ENCODE data around the gene BLNK. TPM values are rescaled to one million over a fixed set of nuclear protein-coding genes. Genes with fewer than 3 reads are reported as not detected.

Gene BLNK
- total and polyA plus RNA-seq, 2 of the 13 experiments (the other 11 are each of a cell fraction or from before 2014, with no cell fraction given) = not detected

DNA sequence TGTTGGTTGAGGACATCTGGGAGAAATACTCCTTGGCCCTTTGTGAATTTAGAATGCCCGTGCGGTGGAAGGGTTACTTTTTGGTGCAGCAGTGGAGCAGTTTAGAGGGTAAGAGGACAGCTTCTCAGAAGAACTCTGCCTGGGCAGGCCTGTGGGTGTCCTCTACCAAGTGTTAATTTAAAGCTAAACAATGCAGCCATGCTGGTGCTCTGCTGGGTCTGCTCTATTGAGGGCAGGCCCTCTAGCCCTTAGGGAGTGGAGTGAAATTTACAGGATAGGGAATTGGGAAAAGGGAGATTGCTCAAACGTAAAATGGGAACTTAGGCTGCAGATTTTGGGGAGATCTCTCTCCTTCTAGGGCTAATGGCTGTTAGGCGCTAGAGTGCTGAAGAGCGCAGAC, 22.1 kb downstream of the BLNK start:
- H3K27ac ChIP-seq (ENCODE audit: extremely low read length, insufficient read depth, low read length) = no peak overlapping the region
- H3K79me2 ChIP-seq (ENCODE audit: insufficient read depth, low read length) = no peaks in the 10 kb centered on the region
- 68% methylated on average over 5 of the region's 5 CpGs for WGBS (ENCODE audit: low lambda C conversion rate)
- ATAC-seq (no peak), DNase-seq (ENCODE audit: low spot score) (no peak), FAIRE-seq (no peak)
- H3K4me1 ChIP-seq (ENCODE audit: insufficient read depth, low read length) = peaks cover 11% of the 10 kb centered on the region
- H3K4me3 ChIP-seq (replicated peaks in 1 of 3; ENCODE audit: insufficient read depth in 1 of 3, low read depth in 2 of 3, low read length in 3 of 3) = no peak overlapping the region
- no peak overlapping the region for H2AFZ ChIP-seq (ENCODE audit: low read length)
- H3K9ac ChIP-seq (ENCODE audit: insufficient read depth, low read depth, low read length) = no peak overlapping the region
- no peaks in the 10 kb centered on the region; a peak in 1 of 5 replicates for H3K27me3 ChIP-seq (ENCODE audit: control insufficient read depth in 1 of 2, insufficient read depth in 2 of 2, low read length in 2 of 2)
- intact Hi-C loops (cut with micrococcal nuclease; ENCODE audit: unreplicated experiment) = no loop called here
- no peak overlapping the region for H3K4me2 ChIP-seq (ENCODE audit: low read depth, low read length)
- no TSS peak for BruUV-seq (replicated peaks)
- TF ChIP-seq ZNF749 (CRISPR knock-in tag; IDR thresholded peaks at IDR 0.05; ENCODE audit: borderline replicate concordance) (no peak), CERS6 (CRISPR knock-in tag; IDR thresholded peaks at IDR 0.05) (no peak)
- no peaks in the 10 kb centered on the region for H4K20me1 ChIP-seq (ENCODE audit: insufficient read depth, low read length)
- in situ Hi-C loops (cut with HindIII; ENCODE audit: extremely low pct_ligation_motif_present, low pct_unique_long_range_greater_than_20kb) = no loop called here
- no peaks in the 10 kb centered on the region for H3K36me3 ChIP-seq (replicated peaks in 1 of 2; ENCODE audit: control insufficient read depth in 1 of 2, insufficient read depth in 2 of 2, low read length in 2 of 2)
- CTCF ChIA-PET (ENCODE audit: low intra/inter-chr PET ratio, low total read pairs) = no interaction called here
- POLR2A ChIA-PET = no interaction called here
- H3K9me3 ChIP-seq (ENCODE audit: low read length) = no peaks in the 10 kb centered on the region

DNA sequence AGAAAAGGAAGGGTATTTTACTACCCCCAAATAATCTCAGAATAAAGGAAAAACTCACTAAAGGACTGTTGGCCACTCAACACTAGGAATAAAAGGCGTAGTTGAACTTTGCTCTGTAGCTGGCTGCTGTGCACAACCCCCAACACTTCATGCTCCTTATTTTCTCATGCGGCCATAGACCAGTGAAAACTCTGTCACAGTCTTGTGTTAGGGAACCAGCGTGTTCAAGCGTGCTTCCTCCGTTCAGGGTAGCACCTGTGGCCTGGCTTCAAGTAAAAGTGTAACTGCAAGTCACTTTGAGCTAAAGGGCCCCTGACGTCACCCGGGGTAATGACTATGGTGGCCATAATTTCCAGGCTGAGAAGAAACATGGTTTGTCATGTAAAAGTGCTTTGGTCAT, 27.0 kb downstream of the BLNK start:
- 30% methylated on average over 7 of the region's 7 CpGs for WGBS (ENCODE audit: low lambda C conversion rate)
- no peaks in the 10 kb centered on the region for H4K20me1 ChIP-seq (ENCODE audit: insufficient read depth, low read length)
- H3K4me3 ChIP-seq (replicated peaks in 1 of 3; ENCODE audit: insufficient read depth in 1 of 3, low read depth in 2 of 3, low read length in 3 of 3) = no peak overlapping the region
- ATAC-seq = peak; percentile 44; the same call in 2 of the 3 replicates
- ChIA-PET CTCF (ENCODE audit: low intra/inter-chr PET ratio, low total read pairs) (no interaction called here), POLR2A (no interaction called here)
- H3K27ac ChIP-seq (ENCODE audit: extremely low read length, insufficient read depth, low read length) = no peak overlapping the region
- H3K9me3 ChIP-seq (ENCODE audit: low read length) = no peaks in the 10 kb centered on the region
- peak; percentile 40 for FAIRE-seq
- H2AFZ ChIP-seq (ENCODE audit: low read length) = no peak overlapping the region
- H3K9ac ChIP-seq (ENCODE audit: insufficient read depth, low read depth, low read length) = no peak overlapping the region
- peaks cover 9% of the 10 kb centered on the region for H3K4me1 ChIP-seq (ENCODE audit: insufficient read depth, low read length)
- no peak for DNase-seq (ENCODE audit: low spot score)
- in situ Hi-C loops (cut with HindIII; ENCODE audit: extremely low pct_ligation_motif_present, low pct_unique_long_range_greater_than_20kb) (no loop called here), intact Hi-C loops (cut with micrococcal nuclease; ENCODE audit: unreplicated experiment) (no loop called here)
- no peaks in the 10 kb centered on the region for H3K27me3 ChIP-seq (ENCODE audit: control insufficient read depth in 1 of 2, insufficient read depth in 2 of 2, low read length in 2 of 2)
- no TSS peak for BruUV-seq (replicated peaks)
- peak overlapping the region; percentile 60 for H3K4me2 ChIP-seq (ENCODE audit: low read depth, low read length)
- no peaks in the 10 kb centered on the region for H3K79me2 ChIP-seq (ENCODE audit: insufficient read depth, low read length)
- no peaks in the 10 kb centered on the region for H3K36me3 ChIP-seq (replicated peaks in 1 of 2; ENCODE audit: control insufficient read depth in 1 of 2, insufficient read depth in 2 of 2, low read length in 2 of 2)
- TF ChIP-seq DZIP1 (CRISPR knock-in tag; IDR thresholded peaks at IDR 0.05) = no peak
- TF ChIP-seq HNF4A (CRISPR knock-in tag; IDR thresholded peaks at IDR 0.05) = peak; percentile 72
- no peak for TF ChIP-seq MIXL1 (CRISPR knock-in tag; IDR thresholded peaks at IDR 0.05)
- no peak for TF ChIP-seq PLSCR1 (CRISPR knock-in tag; IDR thresholded peaks at IDR 0.05; ENCODE audit: borderline replicate concordance)
- TF ChIP-seq REXO4 (CRISPR knock-in tag; IDR thresholded peaks at IDR 0.05; ENCODE audit: borderline replicate concordance) = no peak
- TF ChIP-seq REPIN1 (CRISPR knock-in tag; IDR thresholded peaks at IDR 0.05; ENCODE audit: borderline replicate concordance, low read depth) = no peak
- peak; percentile 81 for TF ChIP-seq CREB1 (IDR thresholded peaks at IDR 0.05)
- no peak for TF ChIP-seq CREB1 (CRISPR knock-in tag; IDR thresholded peaks at IDR 0.05)
- peak; percentile 69; the same call in 1 of the 2 replicates for TF ChIP-seq ZNF281 (CRISPR knock-in tag; IDR thresholded peaks at IDR 0.05; ENCODE audit: borderline replicate concordance)
- no peak for TF ChIP-seq ZFYVE20 (CRISPR knock-in tag; IDR thresholded peaks at IDR 0.05; ENCODE audit: borderline replicate concordance, low read depth)
